ENCODE results near the gene ATP1B3. TPM values are rescaled to one million over a fixed set of nuclear protein-coding genes. Genes with fewer than 3 reads are reported as not detected.

The ATP1B3 gene
- total RNA-seq, 4 donors from 2014 or later: 55.1 to 94.1 (median 64.7) TPM

DNA sequence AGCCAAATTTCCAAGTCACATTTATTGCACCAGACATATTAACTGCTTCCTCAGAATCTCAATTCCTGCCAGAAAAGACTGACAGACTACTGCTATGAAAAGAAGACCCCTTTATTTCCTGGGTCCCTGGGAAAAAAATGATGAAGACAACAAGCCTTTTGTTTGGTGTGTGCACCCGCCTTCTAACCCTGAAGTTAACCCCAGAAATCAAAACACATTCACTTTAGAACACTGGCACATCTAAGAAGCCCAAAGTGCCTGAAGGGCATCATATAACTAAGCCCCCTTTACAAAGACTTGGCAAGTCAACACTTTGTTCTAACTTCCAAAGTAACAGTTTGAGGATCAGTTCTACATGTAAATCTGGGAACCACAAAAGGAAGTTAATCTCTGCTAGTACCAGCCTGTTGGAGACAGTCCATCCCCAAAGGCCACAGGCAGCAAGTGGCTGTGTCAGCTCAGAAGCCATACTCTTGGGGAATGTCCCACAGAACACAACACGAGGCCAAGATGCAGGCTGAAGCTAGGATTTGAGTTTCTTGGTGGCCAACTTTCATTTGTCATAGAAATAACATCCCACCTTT, 16.3 kb upstream of the ATP1B3 start:
- WGBS, 2 donors: 74 to 78% methylated on average over 2 of the region's 2 CpGs
- Histone ChIP-seq H3K36me3 (no peaks in the 10 kb centered on the region), H3K9me3 (no peaks in the 10 kb centered on the region), H3K4me1 (no peaks in the 10 kb centered on the region), H3K4me3 (replicated peaks in 1 of 3) (no peak overlapping the region), H3K27me3 (no peaks in the 10 kb centered on the region), H3K27ac (no peak overlapping the region)
- TF ChIP-seq CTCF (IDR thresholded peaks at IDR 0.05): no peak
- TF ChIP-seq POLR2A (IDR thresholded peaks at IDR 0.05): no peak
- DNase-seq: no peak
- intact Hi-C loops (cut with DNase I): no loop called here

DNA sequence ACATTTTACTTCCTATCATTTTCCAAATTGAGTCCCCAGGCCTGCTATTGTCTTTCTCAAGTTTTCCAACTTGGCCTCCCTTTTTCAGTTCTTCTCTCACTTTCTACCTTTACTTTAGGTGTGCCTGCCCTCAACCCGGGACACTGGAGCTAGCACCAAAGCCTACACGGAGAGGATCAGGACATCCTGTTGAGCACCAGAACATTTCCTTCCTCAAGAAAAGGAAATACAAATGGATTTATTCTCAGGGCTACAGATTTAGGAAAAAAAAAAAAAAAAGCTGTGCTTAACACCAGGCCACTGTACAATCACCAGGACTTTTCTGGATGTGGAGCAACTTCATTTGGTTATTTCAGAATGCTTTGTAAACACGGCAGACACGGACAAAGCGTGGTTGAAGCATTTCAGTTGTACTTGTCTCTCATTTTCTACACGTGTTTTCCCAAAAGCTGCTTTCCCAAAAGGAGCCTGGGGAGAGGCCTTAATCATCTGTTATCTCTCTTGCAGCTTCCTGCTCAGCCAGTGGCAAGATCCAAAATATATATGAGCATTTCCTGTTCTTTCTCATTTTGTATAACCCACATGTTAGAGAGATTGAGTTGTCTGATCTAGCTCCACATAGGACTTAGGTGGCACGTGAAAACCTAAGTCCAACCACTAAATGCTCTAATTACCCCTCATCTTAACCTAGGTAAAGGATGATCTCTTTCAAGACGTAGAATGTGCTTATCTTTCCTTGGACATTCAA, 15.5 kb upstream of the ATP1B3 start:
- intact Hi-C loops (cut with DNase I): no loop called here
- H3K9me3 ChIP-seq: no peaks in the 10 kb centered on the region
- no peak for DNase-seq
- no peaks in the 10 kb centered on the region for H3K4me1 ChIP-seq
- TF ChIP-seq POLR2A (IDR thresholded peaks at IDR 0.05): no peak
- no peak for TF ChIP-seq CTCF (IDR thresholded peaks at IDR 0.05)
- no peak overlapping the region for H3K4me3 ChIP-seq (replicated peaks in 1 of 3)
- no peaks in the 10 kb centered on the region for H3K27me3 ChIP-seq
- WGBS, 2 donors: 69 to 73% methylated on average over 8 of the region's 8 CpGs
- no peak overlapping the region for H3K27ac ChIP-seq
- H3K36me3 ChIP-seq: no peaks in the 10 kb centered on the region

DNA sequence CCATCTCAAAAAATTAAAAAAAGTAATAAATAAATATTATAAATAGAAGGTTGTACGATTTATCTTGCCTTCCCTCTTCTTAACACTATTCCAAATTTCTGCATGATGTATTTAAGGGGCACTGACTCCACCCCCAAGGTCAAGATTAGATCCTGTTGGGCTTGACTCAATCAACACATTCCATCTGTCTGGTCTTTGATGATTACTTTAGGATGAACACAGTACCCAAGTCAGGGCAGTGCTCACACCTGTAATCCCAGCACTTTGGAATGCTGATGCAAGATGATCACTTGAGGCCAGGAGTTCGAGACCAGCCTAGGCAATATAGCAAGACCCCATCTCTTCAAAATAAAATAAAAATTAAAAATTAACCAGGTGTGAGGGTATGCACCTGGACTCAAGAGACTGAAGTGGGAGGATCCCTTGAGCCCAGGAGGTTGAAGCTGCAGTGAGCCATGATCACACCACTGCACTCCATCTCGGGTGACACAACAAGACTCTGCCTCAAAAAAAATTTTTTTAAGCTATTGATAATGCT, 14.1 kb upstream of the ATP1B3 start:
- 83 to 88% methylated on average over 3 of the region's 3 CpGs for WGBS, 2 donors
- DNase-seq: no peak
- H3K4me1 ChIP-seq: no peaks in the 10 kb centered on the region
- H3K27ac ChIP-seq: no peak overlapping the region
- no peaks in the 10 kb centered on the region for H3K9me3 ChIP-seq
- H3K36me3 ChIP-seq: no peaks in the 10 kb centered on the region
- intact Hi-C loops (cut with DNase I): no loop called here
- no peak overlapping the region for H3K4me3 ChIP-seq (replicated peaks in 1 of 3)
- no peaks in the 10 kb centered on the region for H3K27me3 ChIP-seq
- TF ChIP-seq CTCF (IDR thresholded peaks at IDR 0.05) (no peak), POLR2A (IDR thresholded peaks at IDR 0.05) (no peak)

DNA sequence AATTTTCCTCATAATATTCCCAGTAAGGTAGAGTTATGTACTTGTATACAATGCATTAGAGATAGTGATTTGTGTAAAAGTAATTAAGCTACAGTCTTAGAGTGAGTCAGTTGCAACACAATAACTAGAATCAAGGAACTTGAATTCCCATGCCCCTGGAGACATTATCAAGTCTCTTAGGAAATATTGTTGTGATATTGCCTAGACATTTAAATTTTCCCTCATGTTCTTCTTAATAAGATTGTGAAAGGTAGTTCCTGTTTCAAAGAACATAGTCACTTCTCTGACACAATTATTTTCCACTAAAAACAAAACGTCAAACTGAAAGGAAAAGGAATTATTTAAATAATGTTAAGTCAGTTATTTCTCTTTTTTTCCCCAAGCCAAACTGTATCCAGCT, 13.0 kb upstream of the ATP1B3 start:
- TF ChIP-seq POLR2A (IDR thresholded peaks at IDR 0.05) (no peak), CTCF (IDR thresholded peaks at IDR 0.05) (no peak)
- no peaks in the 10 kb centered on the region for H3K36me3 ChIP-seq
- no peaks in the 10 kb centered on the region for H3K4me1 ChIP-seq
- WGBS, 2 donors: 48 to 54% methylated on average over 1 of the region's 1 CpG
- no peak overlapping the region for H3K4me3 ChIP-seq (replicated peaks in 1 of 3)
- intact Hi-C loops (cut with DNase I): no loop called here
- DNase-seq: no peak
- no peak overlapping the region for H3K27ac ChIP-seq
- no peaks in the 10 kb centered on the region for H3K27me3 ChIP-seq
- H3K9me3 ChIP-seq: no peaks in the 10 kb centered on the region

- Histone ChIP-seq H3K4me1 (no peaks in the 10 kb centered on the region), H3K36me3 (no peaks in the 10 kb centered on the region), H3K4me3 (replicated peaks in 1 of 3) (no peak overlapping the region), H3K27me3 (no peaks in the 10 kb centered on the region), H3K9me3 (no peaks in the 10 kb centered on the region), H3K27ac (no peak overlapping the region)
- intact Hi-C loops (cut with DNase I): no loop called here
- no peak for DNase-seq
- WGBS, 2 donors: 81% methylated on average over 4 of the region's 4 CpGs
- no peak for TF ChIP-seq POLR2A (IDR thresholded peaks at IDR 0.05)
- no peak for TF ChIP-seq CTCF (IDR thresholded peaks at IDR 0.05)
Observed at GRCh38 chr3:141864281-141864970, 12.0 kb upstream of the ATP1B3 start.
